T-helper 2 cell (primary cell): ENCODE data around the gene TTC19.
"Not testable (repeated sequence)": the region's sequence is repeated elsewhere in the genome, so short reads cannot be mapped to it uniquely, and the experiment has no call there.

ENCODE experiments used
- DNase-seq, 5 experiments: peaks; one replicate each; pipeline versions ENCODE4 v3.0.0 to v3.0.0-alpha.2; 2012 to 2022

Gene TTC19

DNA sequence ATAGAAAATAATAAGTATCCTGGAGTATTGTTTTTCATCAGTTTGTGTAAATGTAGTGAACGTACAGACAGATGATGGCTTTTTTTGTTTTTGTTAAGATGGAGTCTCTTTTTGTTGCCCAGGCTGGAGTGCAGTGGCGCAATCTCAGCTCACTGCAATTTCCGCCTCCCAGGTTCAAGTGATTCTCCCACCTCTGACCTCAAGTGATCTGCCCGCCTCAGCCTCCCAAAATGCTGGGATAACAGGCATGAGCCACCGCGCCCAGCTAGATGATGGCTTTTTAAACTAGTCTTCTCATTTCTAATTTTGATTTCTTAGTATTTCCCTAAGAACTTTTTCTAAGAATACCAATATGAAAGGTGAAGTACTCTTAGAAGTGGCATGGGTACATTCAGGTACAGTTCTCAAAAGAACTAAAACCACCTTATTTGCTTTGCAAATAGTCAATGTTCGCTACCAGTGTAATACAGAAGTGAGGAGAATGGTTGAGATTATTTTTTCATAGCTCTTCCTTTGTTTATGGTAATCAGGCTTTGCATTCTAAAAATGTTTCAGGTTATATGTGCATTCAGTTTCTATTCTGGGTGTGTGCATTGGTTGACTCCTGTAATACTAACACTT lies 34.2 kb downstream of the TTC19 start:
- no peak for DNase-seq

DNA sequence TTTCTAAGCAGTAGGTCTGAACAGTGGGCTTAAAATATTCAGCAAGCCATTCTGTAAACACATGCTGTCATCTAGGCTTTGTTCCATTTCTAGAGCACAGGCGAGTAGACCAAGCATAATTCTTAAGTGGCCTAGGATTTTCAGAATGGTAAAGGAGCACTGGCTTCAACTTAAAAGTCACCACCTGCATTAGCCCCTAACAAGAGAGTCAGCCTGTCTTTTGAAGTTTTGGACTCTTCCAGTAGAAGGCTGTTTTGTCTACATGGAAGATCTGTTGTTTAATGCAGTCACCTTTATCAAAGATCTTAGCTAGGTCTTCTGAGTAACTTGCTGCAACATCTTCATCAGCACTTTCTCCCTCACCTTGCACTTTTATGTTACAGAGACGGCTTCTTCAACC lies 36.6 kb downstream of the TTC19 start:
- peak in 1 of 5 experiments; percentile 48 for DNase-seq

DNA sequence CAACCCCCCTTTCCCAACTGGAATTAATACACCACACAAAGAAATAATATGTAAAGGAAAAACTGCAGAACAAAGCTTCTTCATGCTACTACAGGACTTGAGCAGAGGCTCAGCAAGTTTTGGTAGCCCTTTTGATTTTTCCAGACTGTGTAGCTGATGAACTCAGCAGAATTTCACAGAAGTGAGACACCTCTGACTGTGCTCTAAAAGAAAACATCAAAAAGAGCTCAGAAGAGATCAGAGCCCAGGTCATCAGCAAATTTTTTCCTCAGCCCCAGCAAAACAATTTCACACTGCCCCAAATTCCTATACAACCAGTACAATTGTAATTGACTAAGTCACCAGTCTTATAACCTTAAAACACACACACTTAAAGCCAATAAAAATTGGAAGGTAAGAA lies 38.0 kb downstream of the TTC19 start:
- peak in 1 of 5 experiments; percentile 19 for DNase-seq

DNA sequence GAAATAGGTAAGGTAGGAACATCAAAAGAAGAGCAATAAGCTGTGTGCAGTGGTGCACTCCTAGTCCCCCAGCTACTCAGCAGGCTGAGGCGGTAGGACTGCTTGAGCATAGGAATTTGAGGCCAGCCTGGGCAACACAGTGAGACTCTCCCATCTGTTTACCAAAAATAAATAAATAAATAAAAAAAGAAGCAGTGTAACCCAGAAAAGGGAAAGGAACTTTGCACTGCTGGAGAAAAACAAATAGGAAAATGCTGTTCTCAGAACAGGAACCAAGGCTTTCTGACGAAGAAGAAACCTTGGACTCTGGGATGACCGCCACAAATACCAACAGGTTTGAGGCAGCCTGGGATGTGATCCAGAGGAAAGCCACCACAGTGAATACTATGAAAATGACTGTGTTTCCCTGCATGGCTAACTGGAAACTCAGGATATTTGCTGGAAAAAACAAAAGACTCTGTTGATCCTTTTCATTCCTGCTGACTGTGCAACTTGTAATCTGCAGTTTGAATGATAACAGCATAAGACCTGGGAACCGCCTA lies 41.2 kb downstream of the TTC19 start:
- DNase-seq: no peak

GRCh38 chr17:16044487-16044886 lies 44.9 kb downstream of the TTC19 start:
- DNase-seq: no peak

- DNase-seq: no peak
Measured at GRCh38 chr17:16046966-16047365, 47.3 kb downstream of the TTC19 start.

DNA sequence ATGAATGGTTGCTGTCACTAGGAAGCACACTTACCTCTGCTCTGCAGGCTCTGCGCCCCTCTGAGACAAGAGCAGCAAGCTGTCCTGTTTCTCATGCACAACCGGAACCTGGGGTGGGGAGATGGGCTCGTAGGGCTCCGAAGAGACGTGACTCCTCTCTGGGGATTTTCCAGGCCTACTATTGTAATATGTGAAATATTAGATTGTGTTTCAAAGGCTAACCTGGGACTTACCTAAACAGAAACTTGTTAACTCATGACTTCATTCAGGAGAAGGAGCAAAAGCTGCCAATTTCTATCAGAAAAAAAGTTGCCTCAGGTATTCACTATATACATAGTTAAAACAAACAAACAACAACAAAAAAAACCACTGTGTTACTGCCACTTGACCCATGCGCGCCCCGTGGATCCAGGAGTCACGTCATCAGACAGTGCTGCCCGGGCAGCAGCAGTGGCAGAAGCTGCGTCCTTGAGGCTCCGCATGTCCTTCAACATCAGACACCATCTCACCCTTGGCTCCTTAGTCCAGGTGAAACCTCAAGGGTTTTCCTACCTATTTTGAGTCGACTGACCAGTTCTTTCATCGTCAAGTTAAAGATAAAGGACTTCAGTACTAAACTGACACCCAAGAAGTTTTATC lies 49.3 kb downstream of the TTC19 start:
- no peak for DNase-seq

GRCh38 chr17:16050844-16051243 lies 51.2 kb downstream of the TTC19 start:
- DNase-seq: no peak

GRCh38 chr17:16052486-16052885 lies 52.9 kb downstream of the TTC19 start:
- DNase-seq: no peak

DNA sequence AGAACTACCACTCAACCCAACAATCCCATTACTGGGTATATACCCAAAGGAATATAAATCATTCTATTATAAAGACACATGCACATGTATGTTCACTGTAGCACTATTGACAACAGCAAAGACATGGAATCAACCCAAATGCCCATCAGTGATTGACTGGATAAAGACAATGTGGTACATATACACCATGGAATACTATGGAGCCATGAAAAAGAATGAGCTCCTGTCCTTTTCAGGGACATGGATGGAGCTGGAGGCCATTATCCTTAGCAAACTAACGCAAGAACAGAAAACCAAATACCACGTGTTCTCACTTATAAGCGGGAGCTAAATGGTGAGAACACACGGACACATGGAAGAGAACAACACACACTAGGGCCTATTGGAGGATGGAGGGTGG lies 55.5 kb downstream of the TTC19 start:
- DNase-seq: not testable (repeated sequence)

DNA sequence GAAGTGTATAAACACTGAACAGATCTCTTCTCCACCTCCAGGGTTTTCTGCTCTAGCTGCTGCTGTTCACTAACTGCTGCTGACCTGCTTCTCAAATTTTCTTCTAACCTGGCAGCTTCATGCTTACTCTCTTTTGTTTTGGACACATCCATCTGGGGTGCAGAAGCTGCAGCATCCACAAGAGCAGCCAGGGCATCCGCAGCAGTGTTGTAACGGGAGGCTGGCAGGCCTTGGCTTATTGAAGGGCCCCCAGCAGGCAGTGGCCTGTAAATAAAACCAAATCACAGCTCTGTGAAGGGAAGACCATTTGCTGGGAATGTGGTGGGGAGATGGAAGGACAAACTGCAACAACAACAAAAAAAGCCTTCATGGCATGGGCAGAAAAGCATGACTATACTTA lies 62.0 kb downstream of the TTC19 start:
- DNase-seq: no peak

GRCh38 chr17:16066125-16066524 lies 66.5 kb downstream of the TTC19 start:
- no peak for DNase-seq

DNA sequence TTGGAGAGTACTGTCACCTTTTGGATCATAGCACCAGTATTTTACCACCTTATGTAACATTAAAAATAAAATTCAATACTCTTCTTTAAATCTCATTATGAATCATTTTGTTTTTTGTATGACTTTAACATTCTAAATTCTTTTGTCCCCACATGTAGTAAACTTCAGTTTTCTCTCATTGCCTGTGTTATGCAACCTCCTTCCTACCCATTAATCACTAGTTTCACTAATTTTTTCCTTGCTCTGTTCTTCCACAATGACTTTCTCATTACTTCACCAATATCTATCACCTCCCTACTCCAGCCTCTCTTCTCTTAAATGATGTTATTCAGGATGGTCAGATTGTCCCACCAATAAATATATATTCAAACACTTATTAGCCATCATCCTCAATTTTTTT lies 68.7 kb downstream of the TTC19 start:
- no peak for DNase-seq

DNA sequence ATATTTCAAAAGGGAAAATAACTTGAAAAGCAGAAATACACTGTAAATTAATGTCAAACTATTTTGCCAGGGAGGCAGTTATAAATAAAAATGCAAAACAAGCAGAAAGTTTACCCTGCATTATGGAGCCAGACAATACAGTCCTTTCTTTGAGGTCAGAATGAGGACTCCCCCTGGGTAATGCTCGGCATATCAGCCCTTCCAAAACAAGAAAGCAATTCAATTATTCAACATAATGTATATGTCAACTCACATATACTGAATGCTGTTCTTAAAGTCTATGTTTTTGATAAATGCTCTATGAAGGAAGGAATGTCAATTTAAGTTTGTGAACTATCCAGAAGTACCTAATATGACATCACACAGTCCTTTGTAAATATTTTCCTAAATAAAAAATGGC lies 72.4 kb downstream of the TTC19 start:
- no peak for DNase-seq

GRCh38 chr17:16073845-16074244 lies 74.2 kb downstream of the TTC19 start:
- DNase-seq: no peak

- no peak for DNase-seq
Measured at GRCh38 chr17:16074423-16074822, 74.8 kb downstream of the TTC19 start.

DNA sequence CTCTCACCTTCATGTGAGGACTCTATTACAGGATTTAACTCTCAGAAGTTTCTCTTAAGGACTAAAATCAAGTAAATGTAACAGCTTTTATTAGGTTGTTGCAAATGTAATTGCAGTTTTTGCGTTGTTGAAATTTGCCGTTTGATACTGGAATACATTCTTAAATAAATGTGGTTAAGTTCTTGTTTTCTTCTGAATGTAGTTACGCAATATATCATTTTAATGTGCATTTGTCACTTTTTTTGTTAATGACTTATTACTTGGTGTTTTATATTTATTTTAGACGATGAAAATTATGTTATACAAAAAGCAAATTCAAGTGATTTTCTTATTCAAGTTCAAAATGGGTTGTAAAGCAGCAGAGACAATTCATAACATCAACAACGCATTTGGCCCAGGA lies 76.3 kb downstream of the TTC19 start:
- DNase-seq: no peak
